ENCODE data around the gene NOA1. TPM values are rescaled to one million over a fixed set of nuclear protein-coding genes. Genes with fewer than 3 reads are reported as not detected.

NOA1 gene
- total and polyA plus RNA-seq, 8 donors = 11.3 to 23.7 (median 23.2) TPM

DNA sequence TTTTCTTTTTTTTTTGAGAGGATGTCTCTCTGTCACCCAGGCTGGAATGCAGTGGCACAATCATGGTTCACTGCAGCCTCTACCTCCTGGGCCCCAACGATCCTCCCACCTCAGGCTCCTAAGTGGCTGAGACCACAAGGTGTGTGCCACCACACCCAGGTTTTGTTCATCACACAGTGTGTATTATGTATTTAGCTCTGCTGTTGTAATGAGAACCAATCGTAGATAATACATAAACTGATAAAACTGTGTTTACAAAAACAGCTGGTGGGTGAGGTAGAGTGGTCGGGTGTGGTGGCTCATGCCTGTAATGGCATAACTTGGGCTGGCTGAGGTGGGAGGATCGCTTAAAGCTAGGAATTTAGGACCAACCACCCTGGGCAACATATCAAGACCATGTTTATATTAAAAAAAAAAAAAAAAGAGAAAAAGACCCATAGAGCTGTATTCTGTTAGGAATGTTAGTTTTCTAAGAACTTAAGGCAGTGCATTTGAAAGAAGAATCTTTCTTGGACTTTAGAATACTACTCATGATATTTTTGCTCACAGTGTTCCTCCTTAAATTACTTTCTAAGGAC is 36.2 kb upstream of the NOA1 start:
- Histone ChIP-seq H3K27ac (no peak overlapping the region), H3K9me3 (no peaks in the 10 kb centered on the region), H3K27me3 (no peaks in the 10 kb centered on the region), H3K4me1 (no peaks in the 10 kb centered on the region), H3K4me3 (no peak overlapping the region), H3K36me3 (peaks cover 3 to 99% of the 10 kb centered on the region in 2 donors)
- TF ChIP-seq, protein P1, sequence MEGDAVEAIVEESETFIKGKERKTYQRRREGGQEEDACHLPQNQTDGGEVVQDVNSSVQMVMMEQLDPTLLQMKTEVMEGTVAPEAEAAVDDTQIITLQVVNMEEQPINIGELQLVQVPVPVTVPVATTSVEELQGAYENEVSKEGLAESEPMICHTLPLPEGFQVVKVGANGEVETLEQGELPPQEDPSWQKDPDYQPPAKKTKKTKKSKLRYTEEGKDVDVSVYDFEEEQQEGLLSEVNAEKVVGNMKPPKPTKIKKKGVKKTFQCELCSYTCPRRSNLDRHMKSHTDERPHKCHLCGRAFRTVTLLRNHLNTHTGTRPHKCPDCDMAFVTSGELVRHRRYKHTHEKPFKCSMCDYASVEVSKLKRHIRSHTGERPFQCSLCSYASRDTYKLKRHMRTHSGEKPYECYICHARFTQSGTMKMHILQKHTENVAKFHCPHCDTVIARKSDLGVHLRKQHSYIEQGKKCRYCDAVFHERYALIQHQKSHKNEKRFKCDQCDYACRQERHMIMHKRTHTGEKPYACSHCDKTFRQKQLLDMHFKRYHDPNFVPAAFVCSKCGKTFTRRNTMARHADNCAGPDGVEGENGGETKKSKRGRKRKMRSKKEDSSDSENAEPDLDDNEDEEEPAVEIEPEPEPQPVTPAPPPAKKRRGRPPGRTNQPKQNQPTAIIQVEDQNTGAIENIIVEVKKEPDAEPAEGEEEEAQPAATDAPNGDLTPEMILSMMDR (IDR thresholded peaks at IDR 0.05) = no peak
- ATAC-seq (no peak), DNase-seq (no peak)
- intact Hi-C loops (cut with DNase I) = no loop called here

DNA sequence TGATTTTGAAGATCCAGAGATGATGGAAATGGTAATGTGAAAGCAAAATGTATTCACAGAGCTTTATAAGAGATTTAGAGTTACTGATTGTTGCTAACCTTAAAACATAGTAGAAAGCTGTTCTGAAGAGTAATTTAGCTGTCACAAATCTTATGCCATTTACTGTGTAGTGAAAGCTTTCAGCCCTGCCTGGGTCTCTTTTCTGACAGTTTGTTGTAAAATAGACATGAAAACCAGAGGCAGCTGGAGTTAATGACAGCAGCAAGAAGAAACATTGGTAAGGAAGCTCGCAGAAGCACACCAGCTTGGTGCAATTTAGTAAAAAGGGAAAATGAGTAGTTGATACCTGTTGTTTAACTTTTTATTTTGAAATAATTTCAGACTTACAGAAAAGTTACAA is 22.3 kb upstream of the NOA1 start:
- Histone ChIP-seq H3K4me3 (no peak overlapping the region), H3K27me3 (no peaks in the 10 kb centered on the region), H3K27ac (no peak overlapping the region), H3K36me3 (peaks cover under 1 to 94% of the 10 kb centered on the region in 2 donors), H3K9me3 (no peaks in the 10 kb centered on the region), H3K4me1 (no peaks in the 10 kb centered on the region)
- intact Hi-C loops (cut with DNase I) = no loop called here
- DNase-seq (no peak), ATAC-seq (no peak)
- TF ChIP-seq, protein P1 (IDR thresholded peaks at IDR 0.05) = no peak

DNA sequence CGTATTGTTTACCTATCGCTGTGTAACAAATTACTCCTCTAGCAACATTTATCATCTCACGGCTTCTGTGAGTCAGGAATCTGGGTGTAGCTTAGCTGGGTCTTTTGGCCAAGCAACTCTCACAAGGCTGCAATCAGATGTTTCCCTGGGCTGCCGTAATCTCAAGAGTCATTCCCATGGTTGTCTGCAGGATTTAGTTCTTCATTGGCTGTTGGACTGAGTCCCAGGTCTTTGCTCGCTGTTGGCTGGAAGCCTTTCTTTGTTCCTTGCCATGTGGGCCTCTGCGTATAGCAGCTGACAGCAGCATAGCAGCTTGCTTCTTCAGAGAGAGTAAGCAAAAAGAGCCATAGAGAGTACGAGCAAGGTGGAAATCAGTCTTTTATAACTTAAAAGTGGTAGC is 18.1 kb upstream of the NOA1 start:
- H3K9me3 ChIP-seq = no peaks in the 10 kb centered on the region
- H3K27ac ChIP-seq = no peak overlapping the region
- ATAC-seq = peak; percentile 80
- H3K27me3 ChIP-seq = no peaks in the 10 kb centered on the region
- no peak overlapping the region for H3K4me3 ChIP-seq
- TF ChIP-seq, protein P1 (IDR thresholded peaks at IDR 0.05) = no peak
- no peaks in the 10 kb centered on the region for H3K4me1 ChIP-seq
- peaks cover 0 to 93% of the 10 kb centered on the region in 2 donors for H3K36me3 ChIP-seq
- intact Hi-C loops (cut with DNase I) = no loop called here
- peak in 2 of 4 donors; percentile 68 to 87 for DNase-seq

DNA sequence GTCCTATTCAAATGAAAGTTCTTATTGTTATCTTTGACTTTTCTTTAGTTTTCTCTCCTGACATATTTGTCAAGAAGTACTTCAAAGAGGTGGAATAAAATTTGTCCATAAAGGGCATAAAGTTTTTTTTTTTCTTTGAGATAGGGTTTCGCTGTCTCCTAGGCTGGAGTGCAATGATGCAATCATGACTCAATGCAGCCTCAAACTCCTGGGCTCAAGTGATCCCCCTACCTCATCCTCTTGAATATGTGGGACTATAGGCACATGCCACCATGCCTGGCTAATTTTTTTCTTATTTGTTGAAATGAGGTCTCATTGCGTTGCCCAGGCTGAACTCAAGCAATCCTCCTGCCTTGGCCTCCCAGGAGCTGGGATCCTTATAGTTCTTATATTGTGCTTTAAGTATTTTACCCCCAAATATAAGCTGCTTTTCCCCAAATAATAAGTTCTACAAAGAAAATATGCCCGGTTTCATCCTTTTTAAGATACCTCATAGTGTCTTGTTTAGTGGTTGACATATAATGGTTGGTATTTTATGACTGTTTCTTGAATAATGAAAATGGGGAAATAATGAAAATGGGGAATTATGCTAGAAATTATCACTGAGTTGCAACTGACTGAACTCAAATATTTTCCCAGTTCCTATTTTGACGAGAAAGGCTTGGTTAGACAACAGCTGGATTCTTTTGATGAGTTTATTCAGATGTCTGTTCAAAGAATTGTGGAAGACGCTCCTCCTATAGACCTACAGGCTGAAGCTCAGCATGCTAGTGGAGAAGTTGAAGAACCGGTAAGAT is 12.9 kb upstream of the NOA1 start:
- intact Hi-C loops (cut with DNase I) = no loop called here
- Histone ChIP-seq H3K27ac (no peak overlapping the region), H3K36me3 (peaks cover 0 to 89% of the 10 kb centered on the region in 2 donors), H3K4me3 (no peak overlapping the region), H3K27me3 (no peaks in the 10 kb centered on the region), H3K4me1 (no peaks in the 10 kb centered on the region), H3K9me3 (no peaks in the 10 kb centered on the region)
- TF ChIP-seq, protein P1 (IDR thresholded peaks at IDR 0.05) = no peak
- no peak for DNase-seq
- ATAC-seq = no peak

DNA sequence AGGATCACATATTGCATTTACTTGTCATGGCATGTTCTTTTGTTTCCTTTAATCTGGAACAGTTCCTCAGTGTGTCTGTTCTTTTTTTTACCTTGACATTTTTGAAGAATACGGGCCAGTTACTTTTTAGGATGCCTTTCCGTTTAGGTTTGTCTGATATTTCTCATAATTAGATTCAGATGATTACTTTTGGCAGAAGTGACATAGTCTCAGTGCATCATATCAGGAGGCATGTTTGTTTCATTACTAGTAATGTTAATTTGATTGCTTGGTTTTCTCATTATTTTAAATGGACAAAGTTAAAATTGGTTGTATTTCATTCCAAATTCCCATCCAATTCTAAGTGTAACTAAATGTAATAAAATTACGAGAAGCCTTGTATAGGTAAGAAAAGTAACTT is 9.5 kb upstream of the NOA1 start:
- DNase-seq = no peak
- Histone ChIP-seq H3K4me3 (no peak overlapping the region), H3K9me3 (no peaks in the 10 kb centered on the region), H3K27ac (no peak overlapping the region), H3K36me3 (peaks cover 0 to 72% of the 10 kb centered on the region in 2 donors), H3K4me1 (peaks cover 0 to 18% of the 10 kb centered on the region in 2 donors), H3K27me3 (no peaks in the 10 kb centered on the region)
- TF ChIP-seq, protein P1 (IDR thresholded peaks at IDR 0.05) = no peak
- ATAC-seq = no peak
- intact Hi-C loops (cut with DNase I) = no loop called here

All from left lung (tissue), 10 donors.